ENCODE measurements around the gene HSD17B13.
"Not testable (repeated sequence)": the region's sequence is repeated elsewhere in the genome, so short reads cannot be mapped to it uniquely, and the experiment has no call there.

GRCh38 chr4:87315000-87315399, 7.7 kb downstream of the HSD17B13 start:
- TF ChIP-seq CTCF, POLR2A (IDR thresholded peaks at IDR 0.05): not testable (repeated sequence)
